ENCODE results near the gene WFDC11.

The WFDC11 gene

GRCh38 chr20:45621593-45621992 lies 48.4 kb downstream of the WFDC11 start:
- DNase-seq, result no peak

- DNase-seq, result no peak
These were observed 52.4 kb downstream of the WFDC11 start for GRCh38 chr20:45617591-45617990.

GRCh38 chr20:45612314-45612713 lies 57.7 kb downstream of the WFDC11 start:
- DNase-seq, result no peak

- no peak for DNase-seq
These were observed 59.0 kb downstream of the WFDC11 start for GRCh38 chr20:45611054-45611453.

- DNase-seq, result no peak
These were observed 62.2 kb downstream of the WFDC11 start for GRCh38 chr20:45607810-45608209.
